Transverse colon (tissue), 4 donors: ENCODE results near the gene CCL8. TPM values are rescaled to one million over a fixed set of nuclear protein-coding genes. Genes with fewer than 3 reads are reported as not detected.

Experiments used
- DNase-seq: peaks from one replicate; pipeline ENCODE4 v3.0.0-alpha.2; 2019
- H3K27ac ChIP-seq, 4 donors: fragments of 200-600 bp; sonication (generic); 2 replicates each; pipeline ENCODE4 v1.5.1; 2016 to 2018; ENCODE audit warnings: inconsistent platforms in 4 of 4
- H3K27me3 ChIP-seq: fragments of 200-600 bp; sonication (generic); 2 replicates; pipeline ENCODE4 v1.5.1; 2017; ENCODE audit warnings: inconsistent platforms
- H3K36me3 ChIP-seq, 4 donors: fragments of 200-600 bp; sonication (generic); 2 replicates each; pipeline ENCODE4 v1.5.1; 2017 to 2019; ENCODE audit warnings: inconsistent platforms in 4 of 4
- H3K4me1 ChIP-seq, 4 donors: fragments of 200-600 bp; sonication (generic); 2 replicates each; pipeline ENCODE4 v1.5.1; 2017 to 2020; ENCODE audit warnings: inconsistent platforms in 4 of 4
- H3K4me3 ChIP-seq, 4 donors: fragments of 200-600 bp; sonication (generic); 1 replicate in 1 of 4; 2 replicates in 3 of 4; pipeline versions ENCODE4 v1.5.1 to v1.6.1; 2017 to 2019; ENCODE audit warnings: inconsistent platforms in 4 of 4
- H3K9me3 ChIP-seq, 2 donors: fragments of 200-600 bp; sonication (generic); 2 replicates each; pipeline ENCODE4 v1.5.1; 2017 to 2019; ENCODE audit warnings: inconsistent platforms in 2 of 2
- EP300 ChIP-seq: sonication (generic); formaldehyde crosslinking; IDR thresholded peaks from one replicate; pipeline ENCODE4 v1.6.1; 2017; ENCODE audit warnings: antibody characterized with exemption, low read depth
- POLR2A ChIP-seq: fragments of 450-650 bp; IDR thresholded peaks from one replicate; pipeline ENCODE4 v1.6.1; 2016; ENCODE audit warnings: antibody characterized with exemption, mild to moderate bottlenecking, moderate library complexity
- POLR2AphosphoS5 ChIP-seq, 3 donors: sonication (generic); formaldehyde crosslinking; IDR thresholded peaks; one replicate each; pipeline ENCODE4 v1.6.1; 2016; ENCODE audit warnings: antibody characterized with exemption in 3 of 3
- WGBS, 2 donors: methylation state at CpG; one replicate each; pipeline ENCODE4 v1.1.5; 2018; ENCODE audit warnings: low coverage in 1 of 2; 5-methylcytosine and 5-hydroxymethylcytosine counted together
- in situ Hi-C, 4 donors: fragments of 200-750 bp; cut with MboI; loops; one replicate each; pipeline versions ENCODE4 v1.15.0 to v1.15.1; 2017; ENCODE audit warnings: low sequenced_read_pairs in 3 of 4, low pct_ligation_motif_present in 1 of 4, low pct_unique_long_range_greater_than_20kb in 1 of 4
- intact Hi-C: fragments of 100-400 bp; cut with DNase I; formaldehyde crosslinking; loops from one replicate; pipeline ENCODE4 v1.15.1; 2023; ENCODE audit warnings: low total_unique reads
- total RNA-seq, 4 donors: library from RNA; depleted of rRNA; stranded (reverse); fragments of >200 nt; gene quantifications; one replicate each; pipeline ENCODE4 v1.1.0, GENCODE V29; 2016
- TF ChIP-seq, protein P1 (sequence below), 5 experiments: fragments of 200-600 bp in 3 of 5; fragments of 450-650 bp in 2 of 5; sonication (generic) in 3 of 5; IDR thresholded peaks; 1 replicate in 2 of 5; 2 replicates in 3 of 5; pipeline ENCODE4 v1.5.1; 2016 to 2017; ENCODE audit warnings: antibody characterized with exemption in 5 of 5, inconsistent platforms in 3 of 5, mild to moderate bottlenecking in 2 of 5, moderate library complexity in 1 of 5

The CCL8 gene
- total RNA-seq, 4 donors from 2014 or later: 1.2 to 10.9 TPM; not detected in 2

DNA sequence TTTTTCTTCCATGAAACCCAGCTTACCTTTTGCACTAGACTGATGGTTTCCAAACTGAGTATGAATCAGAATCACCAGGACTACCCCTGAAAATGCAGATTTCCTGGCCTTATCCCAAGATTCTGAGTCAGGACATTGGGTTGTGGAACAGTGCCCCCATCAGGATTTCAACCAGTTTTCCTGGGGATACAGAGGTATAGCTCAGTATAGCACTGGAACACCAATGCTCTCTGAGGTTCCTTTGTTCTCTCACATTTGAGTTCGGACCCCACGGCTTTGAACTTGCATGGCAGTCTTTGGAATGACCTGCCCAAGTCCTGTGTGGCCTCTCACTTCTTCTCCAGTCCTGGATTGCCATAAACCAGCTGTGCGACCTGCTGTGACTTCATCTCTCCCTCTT is 12.8 kb upstream of the CCL8 start:
- 47 to 61% methylated on average over 3 of the region's 3 CpGs for WGBS, 2 donors
- no peaks in the 10 kb centered on the region for H3K27me3 ChIP-seq
- peak overlapping the region in 1 of 4 donors; percentile 20 for H3K27ac ChIP-seq
- in situ Hi-C loops: no loop called here
- H3K4me1 ChIP-seq: peaks cover 0 to 14% (median under 1%) of the 10 kb centered on the region in 4 donors
- no peaks in the 10 kb centered on the region for H3K9me3 ChIP-seq
- intact Hi-C loops: loop anchor here (10.0 kb wide), 1 partner anchor 102 kb away; no protein-coding TSS in a partner anchor
- H3K4me3 ChIP-seq: no peak overlapping the region
- no peak for DNase-seq
- H3K36me3 ChIP-seq: no peaks in the 10 kb centered on the region
- TF ChIP-seq POLR2AphosphoS5 (IDR thresholded peaks at IDR 0.05) (no peak), EP300 (no peak), POLR2A (no peak)
- TF ChIP-seq, protein P1, sequence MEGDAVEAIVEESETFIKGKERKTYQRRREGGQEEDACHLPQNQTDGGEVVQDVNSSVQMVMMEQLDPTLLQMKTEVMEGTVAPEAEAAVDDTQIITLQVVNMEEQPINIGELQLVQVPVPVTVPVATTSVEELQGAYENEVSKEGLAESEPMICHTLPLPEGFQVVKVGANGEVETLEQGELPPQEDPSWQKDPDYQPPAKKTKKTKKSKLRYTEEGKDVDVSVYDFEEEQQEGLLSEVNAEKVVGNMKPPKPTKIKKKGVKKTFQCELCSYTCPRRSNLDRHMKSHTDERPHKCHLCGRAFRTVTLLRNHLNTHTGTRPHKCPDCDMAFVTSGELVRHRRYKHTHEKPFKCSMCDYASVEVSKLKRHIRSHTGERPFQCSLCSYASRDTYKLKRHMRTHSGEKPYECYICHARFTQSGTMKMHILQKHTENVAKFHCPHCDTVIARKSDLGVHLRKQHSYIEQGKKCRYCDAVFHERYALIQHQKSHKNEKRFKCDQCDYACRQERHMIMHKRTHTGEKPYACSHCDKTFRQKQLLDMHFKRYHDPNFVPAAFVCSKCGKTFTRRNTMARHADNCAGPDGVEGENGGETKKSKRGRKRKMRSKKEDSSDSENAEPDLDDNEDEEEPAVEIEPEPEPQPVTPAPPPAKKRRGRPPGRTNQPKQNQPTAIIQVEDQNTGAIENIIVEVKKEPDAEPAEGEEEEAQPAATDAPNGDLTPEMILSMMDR (IDR thresholded peaks at IDR 0.05): peak in 3 of 5 experiments; percentile 12 to 20 (median 19)

DNA sequence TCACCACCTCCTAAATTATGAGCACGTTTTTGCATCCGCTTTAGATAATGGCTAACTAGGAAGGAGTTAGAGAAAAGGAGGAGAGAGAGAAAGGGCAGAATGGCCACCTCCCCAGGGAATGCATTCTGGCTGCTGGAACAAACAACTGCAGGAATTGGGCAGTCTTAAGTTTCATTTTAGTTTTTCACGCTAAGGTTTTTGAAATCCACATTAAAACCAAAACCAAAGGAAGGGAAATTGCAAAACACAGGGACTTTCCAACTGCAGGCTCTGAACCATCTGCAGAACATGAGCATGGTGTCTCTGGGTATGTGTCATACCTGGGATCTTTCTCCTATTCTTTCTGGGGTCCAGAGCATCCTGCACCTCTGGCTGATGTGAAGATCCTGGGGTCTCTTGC is 12.1 kb upstream of the CCL8 start:
- intact Hi-C loops (loop anchor here (10.0 kb wide), 1 partner anchor 102 kb away; no protein-coding TSS in a partner anchor), in situ Hi-C loops (no loop called here)
- peaks cover 0 to 13% (median 0%) of the 10 kb centered on the region in 4 donors for H3K4me1 ChIP-seq
- 35% methylated on average over 3 of the region's 3 CpGs for WGBS, 2 donors
- no peaks in the 10 kb centered on the region for H3K9me3 ChIP-seq
- H3K4me3 ChIP-seq: no peak overlapping the region
- no peaks in the 10 kb centered on the region for H3K36me3 ChIP-seq
- DNase-seq: no peak
- TF ChIP-seq EP300 (no peak), POLR2A (no peak), POLR2AphosphoS5 (IDR thresholded peaks at IDR 0.05) (no peak)
- TF ChIP-seq, protein P1 (IDR thresholded peaks at IDR 0.05): no peak
- peak overlapping the region in 2 of 4 donors; percentile 20 to 23 for H3K27ac ChIP-seq
- no peaks in the 10 kb centered on the region for H3K27me3 ChIP-seq

DNA sequence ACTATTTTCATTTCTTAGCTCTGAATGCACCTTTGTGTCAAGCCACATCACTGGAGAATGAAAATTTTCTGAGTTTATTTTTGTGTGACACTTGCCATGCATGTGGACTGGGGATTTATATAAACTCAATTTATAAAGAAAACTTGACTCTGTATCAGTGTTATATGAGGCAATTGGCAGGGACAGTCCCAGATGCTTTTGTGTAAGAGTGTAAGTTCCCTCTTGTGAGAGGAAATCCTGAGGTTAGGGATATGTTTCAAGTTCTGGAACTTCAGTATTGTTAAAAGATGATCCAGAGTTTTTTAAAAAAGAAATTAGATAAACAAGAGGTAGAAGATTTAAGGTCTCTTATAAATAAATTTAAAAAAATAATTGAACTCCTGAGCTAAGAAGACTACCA is 10.9 kb upstream of the CCL8 start:
- Histone ChIP-seq H3K27ac (no peak overlapping the region), H3K4me3 (no peak overlapping the region), H3K27me3 (no peaks in the 10 kb centered on the region), H3K36me3 (no peaks in the 10 kb centered on the region), H3K4me1 (peaks cover 0 to 13% (median 0%) of the 10 kb centered on the region in 4 donors), H3K9me3 (no peaks in the 10 kb centered on the region)
- intact Hi-C loops (loop anchor here (10.0 kb wide), 1 partner anchor 104 kb away; no protein-coding TSS in a partner anchor), in situ Hi-C loops (no loop called here)
- no peak for DNase-seq
- TF ChIP-seq POLR2AphosphoS5 (IDR thresholded peaks at IDR 0.05) (no peak), POLR2A (no peak), EP300 (no peak)
- TF ChIP-seq, protein P1 (IDR thresholded peaks at IDR 0.05): no peak

DNA sequence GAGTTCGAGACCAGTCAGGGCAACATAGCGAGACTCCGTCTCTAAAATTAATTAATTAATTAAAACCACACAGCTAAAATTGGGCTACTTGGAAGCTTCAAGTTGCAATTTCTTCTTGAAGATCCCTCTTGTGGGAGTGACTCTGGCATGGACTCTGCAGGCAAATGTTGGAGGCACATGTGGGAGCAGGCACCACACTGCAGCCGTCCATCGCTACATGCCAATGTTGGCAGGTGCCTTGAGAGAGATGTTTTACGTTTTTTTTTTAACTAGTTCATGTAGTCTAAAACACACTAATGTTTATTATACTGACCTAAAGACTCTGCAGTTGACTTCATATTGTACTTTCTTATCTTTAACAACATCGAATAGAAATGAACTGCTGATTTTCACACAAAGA is 7.9 kb upstream of the CCL8 start:
- intact Hi-C loops (no loop called here), in situ Hi-C loops (no loop called here)
- Histone ChIP-seq H3K27me3 (no peaks in the 10 kb centered on the region), H3K4me1 (peaks cover 0 to 13% (median 0%) of the 10 kb centered on the region in 4 donors), H3K27ac (no peak overlapping the region), H3K4me3 (no peak overlapping the region), H3K36me3 (no peaks in the 10 kb centered on the region), H3K9me3 (no peaks in the 10 kb centered on the region)
- TF ChIP-seq POLR2AphosphoS5 (IDR thresholded peaks at IDR 0.05) (no peak), POLR2A (no peak), EP300 (no peak)
- TF ChIP-seq, protein P1 (IDR thresholded peaks at IDR 0.05): no peak
- 71 to 73% methylated on average over 7 of the region's 7 CpGs for WGBS, 2 donors
- no peak for DNase-seq
